Measurements from ENCODE around the gene FAM111B.

Gene FAM111B

GRCh38 chr11:59145534-59145933, 38.5 kb downstream of the FAM111B start:
- peak; percentile 57 for DNase-seq
- Histone ChIP-seq H3K9me3 (ENCODE audit: control insufficient read depth, low read length) (no peaks in the 10 kb centered on the region), H4K8ac (ENCODE audit: low read length) (no peak overlapping the region), H2AK5ac (ENCODE audit: low read length, severe bottlenecking) (no peak overlapping the region), H3K79me1 (replicated peaks; ENCODE audit: low read length, poor library complexity, severe bottlenecking) (peaks cover 9% of the 10 kb centered on the region), H3K4me2 (ENCODE audit: low read length, poor library complexity, severe bottlenecking) (no peak overlapping the region), H3K4me1 (ENCODE audit: control insufficient read depth, insufficient read depth, low read depth, low read length) (peaks cover 9% of the 10 kb centered on the region), H2BK12ac (ENCODE audit: low read length in 2 of 2) (no peak overlapping the region), H3K4me3 (ENCODE audit: insufficient read depth in 1 of 2, low read depth in 1 of 2, low read length in 2 of 2) (peak overlapping the region in 1 of 2 experiments; percentile 85), H2BK120ac (ENCODE audit: low read depth, low read length) (no peak overlapping the region), H3K23ac (ENCODE audit: low read length in 2 of 2) (no peak overlapping the region), H3K36me3 (ENCODE audit: control insufficient read depth in 1 of 2, insufficient read depth in 2 of 2, low read depth in 1 of 2, low read length in 2 of 2) (peaks cover 0 to 22% of the 10 kb centered on the region in 2 experiments), H3K14ac (ENCODE audit: low read length in 2 of 2) (no peak overlapping the region), H3K18ac (ENCODE audit: low read depth in 1 of 2, low read length in 2 of 2) (no peak overlapping the region), H4K91ac (ENCODE audit: low read length) (no peak overlapping the region), H3K9ac (ENCODE audit: low read length) (peak overlapping the region; percentile 93), H2BK5ac (ENCODE audit: low read depth, low read length, poor library complexity, severe bottlenecking) (no peak overlapping the region), H2BK15ac (ENCODE audit: low read depth, poor library complexity, severe bottlenecking) (no peak overlapping the region), H3K27ac (ENCODE audit: low read length, poor library complexity, severe bottlenecking) (no peak overlapping the region), H3K27me3 (ENCODE audit: control insufficient read depth in 1 of 2, insufficient read depth in 1 of 2, low read length in 2 of 2) (no peaks in the 10 kb centered on the region), H3K4ac (ENCODE audit: low read depth in 1 of 2, low read length in 2 of 2) (no peak overlapping the region), H2AFZ (ENCODE audit: low read depth, low read length) (no peak overlapping the region)
- WGBS = 28% methylated on average over 3 of the region's 4 CpGs

- no peak overlapping the region for H2BK120ac ChIP-seq (ENCODE audit: low read depth, low read length)
- WGBS = 97% methylated on average over 1 of the region's 1 CpG
- DNase-seq = no peak
These were observed 44.7 kb downstream of the FAM111B start for GRCh38 chr11:59151761-59152160.

DNA sequence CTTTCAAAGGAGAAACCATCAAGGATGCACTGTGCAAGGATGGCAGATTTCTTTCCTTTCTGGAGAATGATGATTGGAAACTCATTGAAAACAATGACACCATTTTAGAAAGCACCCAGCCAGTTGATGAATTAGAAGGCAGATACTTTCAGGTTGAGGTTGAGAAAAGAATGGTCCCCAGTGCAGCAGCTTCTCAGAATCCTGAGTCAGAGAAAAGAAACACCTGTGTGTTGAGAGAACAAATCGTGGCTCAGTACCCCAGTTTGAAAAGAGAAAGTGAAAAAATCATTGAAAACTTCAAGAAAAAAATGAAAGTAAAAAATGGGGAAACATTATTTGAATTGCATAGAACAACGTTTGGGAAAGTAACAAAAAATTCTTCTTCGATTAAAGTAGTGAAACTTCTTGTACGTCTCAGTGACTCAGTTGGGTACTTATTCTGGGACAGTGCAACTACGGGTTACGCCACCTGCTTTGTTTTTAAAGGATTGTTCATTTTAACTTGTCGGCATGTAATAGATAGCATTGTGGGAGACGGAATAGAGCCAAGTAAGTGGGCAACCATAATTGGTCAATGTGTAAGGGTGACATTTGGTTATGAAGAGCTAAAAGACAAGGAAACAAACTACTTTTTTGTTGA, 45.4 kb downstream of the FAM111B start:
- H3K4me3 ChIP-seq (ENCODE audit: insufficient read depth in 1 of 2, low read depth in 1 of 2, low read length in 2 of 2) = no peak overlapping the region
- H3K4me1 ChIP-seq (ENCODE audit: control insufficient read depth, insufficient read depth, low read depth, low read length) = no peaks in the 10 kb centered on the region
- H3K9me3 ChIP-seq (ENCODE audit: control insufficient read depth, low read length) = no peaks in the 10 kb centered on the region
- WGBS = 97% methylated on average over 8 of the region's 8 CpGs
- H3K4ac ChIP-seq (ENCODE audit: low read depth in 1 of 2, low read length in 2 of 2) = no peak overlapping the region
- H3K14ac ChIP-seq (ENCODE audit: low read length in 2 of 2) = no peak overlapping the region
- no peak overlapping the region for H3K27ac ChIP-seq (ENCODE audit: low read length, poor library complexity, severe bottlenecking)
- H2AFZ ChIP-seq (ENCODE audit: low read depth, low read length) = no peak overlapping the region
- H2BK15ac ChIP-seq (ENCODE audit: low read depth, poor library complexity, severe bottlenecking) = no peak overlapping the region
- H2BK5ac ChIP-seq (ENCODE audit: low read depth, low read length, poor library complexity, severe bottlenecking) = no peak overlapping the region
- no peak overlapping the region for H2AK5ac ChIP-seq (ENCODE audit: low read length, severe bottlenecking)
- no peak overlapping the region for H2BK120ac ChIP-seq (ENCODE audit: low read depth, low read length)
- H3K36me3 ChIP-seq (ENCODE audit: control insufficient read depth in 1 of 2, insufficient read depth in 2 of 2, low read depth in 1 of 2, low read length in 2 of 2) = peaks cover 0 to 29% of the 10 kb centered on the region in 2 experiments
- H3K18ac ChIP-seq (ENCODE audit: low read depth in 1 of 2, low read length in 2 of 2) = no peak overlapping the region
- peaks cover 6% of the 10 kb centered on the region for H3K79me1 ChIP-seq (replicated peaks; ENCODE audit: low read length, poor library complexity, severe bottlenecking)
- no peak overlapping the region for H3K4me2 ChIP-seq (ENCODE audit: low read length, poor library complexity, severe bottlenecking)
- H2BK12ac ChIP-seq (ENCODE audit: low read length in 2 of 2) = no peak overlapping the region
- H3K23ac ChIP-seq (ENCODE audit: low read length in 2 of 2) = no peak overlapping the region
- no peak for DNase-seq
- no peak overlapping the region for H3K9ac ChIP-seq (ENCODE audit: low read length)
- no peak overlapping the region for H4K8ac ChIP-seq (ENCODE audit: low read length)
- H4K91ac ChIP-seq (ENCODE audit: low read length) = no peak overlapping the region
- no peaks in the 10 kb centered on the region for H3K27me3 ChIP-seq (ENCODE audit: control insufficient read depth in 1 of 2, insufficient read depth in 1 of 2, low read length in 2 of 2)

More at GRCh38 chr11:59151761-59152160, 44.7 kb downstream of the FAM111B start:
- Histone ChIP-seq H3K23ac (ENCODE audit: low read length in 2 of 2) (no peak overlapping the region), H3K36me3 (ENCODE audit: control insufficient read depth in 1 of 2, insufficient read depth in 2 of 2, low read depth in 1 of 2, low read length in 2 of 2) (peaks cover 0 to 32% of the 10 kb centered on the region in 2 experiments), H3K18ac (ENCODE audit: low read depth in 1 of 2, low read length in 2 of 2) (no peak overlapping the region), H3K4me1 (ENCODE audit: control insufficient read depth, insufficient read depth, low read depth, low read length) (no peaks in the 10 kb centered on the region), H3K27ac (ENCODE audit: low read length, poor library complexity, severe bottlenecking) (no peak overlapping the region), H3K9me3 (ENCODE audit: control insufficient read depth, low read length) (no peaks in the 10 kb centered on the region), H2BK5ac (ENCODE audit: low read depth, low read length, poor library complexity, severe bottlenecking) (no peak overlapping the region), H2AK5ac (ENCODE audit: low read length, severe bottlenecking) (no peak overlapping the region), H3K27me3 (ENCODE audit: control insufficient read depth in 1 of 2, insufficient read depth in 1 of 2, low read length in 2 of 2) (no peaks in the 10 kb centered on the region), H3K9ac (ENCODE audit: low read length) (no peak overlapping the region), H3K4me2 (ENCODE audit: low read length, poor library complexity, severe bottlenecking) (no peak overlapping the region), H3K14ac (ENCODE audit: low read length in 2 of 2) (no peak overlapping the region), H2AFZ (ENCODE audit: low read depth, low read length) (no peak overlapping the region), H3K79me1 (replicated peaks; ENCODE audit: low read length, poor library complexity, severe bottlenecking) (peaks cover 8% of the 10 kb centered on the region), H3K4me3 (ENCODE audit: insufficient read depth in 1 of 2, low read depth in 1 of 2, low read length in 2 of 2) (no peak overlapping the region), H2BK12ac (ENCODE audit: low read length in 2 of 2) (no peak overlapping the region), H4K91ac (ENCODE audit: low read length) (no peak overlapping the region), H3K4ac (ENCODE audit: low read depth in 1 of 2, low read length in 2 of 2) (no peak overlapping the region), H2BK15ac (ENCODE audit: low read depth, poor library complexity, severe bottlenecking) (no peak overlapping the region), H4K8ac (ENCODE audit: low read length) (no peak overlapping the region)

GRCh38 chr11:59154610-59155009, 47.6 kb downstream of the FAM111B start:
- no peak overlapping the region for H2BK15ac ChIP-seq (ENCODE audit: low read depth, poor library complexity, severe bottlenecking)
- H2AK5ac ChIP-seq (ENCODE audit: low read length, severe bottlenecking) = no peak overlapping the region
- no peak overlapping the region for H3K4me2 ChIP-seq (ENCODE audit: low read length, poor library complexity, severe bottlenecking)
- no peak overlapping the region for H2BK120ac ChIP-seq (ENCODE audit: low read depth, low read length)
- DNase-seq = no peak
- H3K18ac ChIP-seq (ENCODE audit: low read depth in 1 of 2, low read length in 2 of 2) = no peak overlapping the region
- H3K4ac ChIP-seq (ENCODE audit: low read depth in 1 of 2, low read length in 2 of 2) = no peak overlapping the region
- no peak overlapping the region for H3K14ac ChIP-seq (ENCODE audit: low read length in 2 of 2)
- H3K27me3 ChIP-seq (ENCODE audit: control insufficient read depth in 1 of 2, insufficient read depth in 1 of 2, low read length in 2 of 2) = peaks cover 0 to 4% of the 10 kb centered on the region in 2 experiments
- H3K27ac ChIP-seq (ENCODE audit: low read length, poor library complexity, severe bottlenecking) = no peak overlapping the region
- H3K36me3 ChIP-seq (ENCODE audit: control insufficient read depth in 1 of 2, insufficient read depth in 2 of 2, low read depth in 1 of 2, low read length in 2 of 2) = peaks cover 0 to 19% of the 10 kb centered on the region in 2 experiments
- no peak overlapping the region for H3K9ac ChIP-seq (ENCODE audit: low read length)
- 78% methylated on average over 5 of the region's 5 CpGs for WGBS
- no peaks in the 10 kb centered on the region for H3K9me3 ChIP-seq (ENCODE audit: control insufficient read depth, low read length)
- H3K4me1 ChIP-seq (ENCODE audit: control insufficient read depth, insufficient read depth, low read depth, low read length) = no peaks in the 10 kb centered on the region
- H2AFZ ChIP-seq (ENCODE audit: low read depth, low read length) = no peak overlapping the region
- H4K8ac ChIP-seq (ENCODE audit: low read length) = no peak overlapping the region
- no peak overlapping the region for H3K4me3 ChIP-seq (ENCODE audit: insufficient read depth in 1 of 2, low read depth in 1 of 2, low read length in 2 of 2)
- no peak overlapping the region for H4K91ac ChIP-seq (ENCODE audit: low read length)
- no peak overlapping the region for H2BK5ac ChIP-seq (ENCODE audit: low read depth, low read length, poor library complexity, severe bottlenecking)
- no peak overlapping the region for H2BK12ac ChIP-seq (ENCODE audit: low read length in 2 of 2)
- H3K79me1 ChIP-seq (replicated peaks; ENCODE audit: low read length, poor library complexity, severe bottlenecking) = peaks cover 5% of the 10 kb centered on the region
- H3K23ac ChIP-seq (ENCODE audit: low read length in 2 of 2) = no peak overlapping the region
